Endothelial cell of hepatic sinusoid (primary cell): ENCODE results near the gene PHF21B.
"Not testable (repeated sequence)": the region's sequence is repeated elsewhere in the genome, so short reads cannot be mapped to it uniquely, and the experiment has no call there.

Source experiments
- in situ Hi-C: cut with HindIII; loops from 2 replicates; pipeline ENCODE4 v1.10.0; 2017; ENCODE audit warnings: low sequenced_read_pairs

Gene PHF21B

DNA sequence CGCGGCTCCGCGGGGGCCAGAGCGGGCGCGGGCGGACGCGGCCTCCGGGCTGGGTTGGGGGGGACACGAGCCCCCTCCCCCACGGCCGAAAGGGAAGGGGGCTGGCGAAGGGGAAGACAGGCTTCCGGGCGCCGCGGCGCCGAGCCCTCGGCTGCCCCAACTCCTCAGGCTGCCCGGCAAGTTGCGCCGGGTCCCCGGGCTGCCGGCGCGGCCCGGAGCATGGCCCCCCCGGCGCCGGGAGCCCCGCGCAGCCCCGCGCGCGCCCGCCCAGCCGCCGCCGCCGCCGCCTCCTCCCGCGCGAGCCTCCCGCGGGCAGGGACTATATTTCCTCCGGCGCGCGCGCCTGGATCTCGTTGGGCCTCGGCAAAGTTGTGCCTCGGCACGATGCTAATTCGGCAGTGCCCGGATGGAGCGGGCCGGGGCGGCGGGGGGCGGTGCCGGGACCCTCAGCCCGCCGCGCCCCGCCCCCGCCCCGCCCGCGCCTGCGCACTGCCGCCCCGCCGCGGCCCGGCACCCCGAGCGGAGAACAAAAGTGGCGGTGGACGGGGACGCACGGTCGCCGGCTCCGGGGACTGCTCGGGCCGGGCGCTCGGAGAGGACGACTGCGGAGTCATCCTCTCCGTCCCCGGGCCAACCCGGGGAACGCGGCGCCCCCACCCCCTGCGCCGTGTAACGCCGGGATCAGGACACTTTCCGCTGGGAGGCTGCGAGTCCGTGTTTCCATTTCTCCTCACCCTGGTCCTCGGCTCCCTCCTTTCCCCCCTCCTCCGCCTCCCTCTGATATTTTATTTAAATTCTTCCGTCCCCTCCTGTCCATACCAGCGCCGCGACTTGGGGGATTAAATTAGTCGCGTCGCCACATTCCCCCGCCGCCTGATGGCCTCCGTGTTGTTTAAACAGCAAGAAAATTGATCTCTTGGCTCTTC is at the start of gene PHF21B:
TSS of gene PHF21B (minus strand) at position 400 of the 926 bp plus-strand sequence. CDS start 456 bp downstream, outside the sequence.
- in situ Hi-C loops, result no loop called here

DNA sequence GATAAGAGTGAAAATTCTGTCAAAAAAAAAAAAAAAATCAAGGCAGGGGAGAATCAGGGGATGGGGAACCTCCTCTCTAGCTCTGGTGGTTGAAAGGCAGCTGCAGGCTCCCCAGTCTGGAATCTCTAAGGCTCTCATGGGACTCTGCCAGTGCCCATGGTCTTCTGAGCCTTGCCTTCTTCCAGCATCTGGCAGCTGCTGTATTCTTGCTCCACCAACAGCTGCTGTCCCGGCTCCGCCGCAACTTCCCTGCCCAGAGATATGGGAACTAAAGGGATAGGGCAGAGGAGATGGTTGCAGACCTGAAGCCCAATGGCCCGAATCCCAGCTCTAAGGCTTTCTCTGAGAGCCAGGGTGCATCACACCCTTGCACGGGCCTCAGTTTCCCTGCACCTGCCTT is 49.5 kb upstream of the PHF21B start:
- in situ Hi-C loops, result no loop called here

DNA sequence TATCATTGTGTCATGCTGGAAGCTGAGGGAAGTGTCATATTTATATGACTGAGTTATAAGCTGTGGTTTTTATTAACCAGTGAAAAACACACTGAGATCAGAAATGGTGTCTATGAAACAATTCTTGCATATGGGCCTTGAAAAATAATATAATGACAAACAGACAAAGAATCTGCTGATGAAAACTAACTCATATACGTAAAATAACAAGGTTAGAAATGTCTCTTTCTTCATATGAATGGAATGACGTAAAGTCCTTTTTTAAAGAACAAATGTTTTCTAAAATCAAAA is 48.8 kb upstream of the PHF21B start:
- in situ Hi-C loops, result no loop called here

DNA sequence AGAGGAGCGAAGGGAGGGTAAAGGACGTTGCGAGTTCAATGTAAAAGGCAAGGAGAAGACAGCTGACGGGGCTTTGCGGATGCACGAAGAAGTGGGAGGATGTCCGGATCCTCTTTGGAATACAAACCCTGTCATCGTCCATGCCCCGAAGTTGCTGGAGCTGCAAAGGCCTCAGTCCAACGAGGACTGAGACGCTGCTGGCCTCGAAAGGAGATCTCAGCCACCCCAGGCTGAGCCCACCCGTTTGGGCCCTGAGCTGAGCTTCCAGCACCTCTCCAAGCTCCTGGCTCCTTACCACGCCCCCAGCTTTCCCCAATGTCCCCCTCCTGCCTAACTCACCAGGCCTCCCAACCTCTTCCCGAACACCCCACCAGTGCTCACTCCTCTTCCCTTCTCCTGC is 46.1 kb upstream of the PHF21B start:
- in situ Hi-C loops, result no loop called here

DNA sequence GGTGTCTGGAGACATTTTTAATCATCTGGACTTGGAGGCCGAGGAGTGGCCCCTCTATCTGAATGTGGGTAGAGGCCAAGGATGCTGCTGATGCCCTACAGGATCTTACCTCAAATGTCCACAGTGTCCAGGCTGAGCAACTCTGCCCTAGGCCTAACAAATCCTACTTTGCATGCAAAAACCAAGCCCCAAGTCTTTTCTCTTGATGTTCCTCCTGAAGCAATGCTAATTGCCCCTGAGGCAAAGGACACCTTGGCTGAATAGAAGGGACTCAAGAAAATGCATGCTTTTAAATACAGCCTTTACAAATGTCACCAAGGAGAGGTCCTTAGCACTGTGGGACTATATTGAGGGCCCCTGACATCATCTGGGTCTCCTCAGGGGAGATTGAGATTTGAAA is 43.8 kb upstream of the PHF21B start:
- in situ Hi-C loops, result no loop called here

DNA sequence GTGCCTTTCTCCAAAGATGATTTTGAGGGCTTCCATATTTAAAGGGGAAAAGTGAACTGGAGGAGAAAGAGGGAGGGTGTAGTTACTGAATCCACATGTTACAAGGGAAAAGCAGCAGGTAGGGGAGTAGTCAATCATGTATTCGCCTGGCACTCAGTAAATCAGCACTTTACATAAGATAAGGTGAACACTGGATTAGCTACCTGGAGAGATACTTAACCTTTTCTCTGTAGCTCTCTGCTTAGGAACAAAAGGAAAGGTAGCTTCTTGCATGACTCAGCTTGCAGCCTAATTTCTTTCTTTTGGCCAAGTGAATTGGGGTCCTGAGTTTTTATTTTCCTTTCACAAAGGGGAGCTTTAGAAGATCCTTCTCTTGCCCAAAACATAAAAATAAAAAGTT is 43.3 kb upstream of the PHF21B start:
- in situ Hi-C loops, result no loop called here

DNA sequence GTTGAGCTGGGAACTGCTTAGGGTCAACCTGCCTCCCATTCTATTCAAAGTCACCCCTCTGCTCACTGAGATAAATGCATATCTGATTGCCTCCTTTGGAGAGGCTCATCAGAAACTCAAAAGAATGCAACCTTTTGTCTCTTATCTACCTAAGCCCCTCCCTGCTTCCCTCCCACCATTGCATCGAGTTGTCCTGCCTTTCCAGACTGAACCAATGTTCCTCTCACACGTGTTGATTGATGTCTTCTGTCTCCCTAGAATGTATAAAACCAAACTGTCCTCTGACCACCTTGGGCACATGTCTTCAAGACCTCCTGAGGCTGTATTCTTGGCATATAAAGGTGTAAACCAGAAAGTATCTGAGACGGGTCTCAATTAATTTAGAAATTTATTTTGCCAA is 42.9 kb upstream of the PHF21B start:
- in situ Hi-C loops, result not testable (repeated sequence)

DNA sequence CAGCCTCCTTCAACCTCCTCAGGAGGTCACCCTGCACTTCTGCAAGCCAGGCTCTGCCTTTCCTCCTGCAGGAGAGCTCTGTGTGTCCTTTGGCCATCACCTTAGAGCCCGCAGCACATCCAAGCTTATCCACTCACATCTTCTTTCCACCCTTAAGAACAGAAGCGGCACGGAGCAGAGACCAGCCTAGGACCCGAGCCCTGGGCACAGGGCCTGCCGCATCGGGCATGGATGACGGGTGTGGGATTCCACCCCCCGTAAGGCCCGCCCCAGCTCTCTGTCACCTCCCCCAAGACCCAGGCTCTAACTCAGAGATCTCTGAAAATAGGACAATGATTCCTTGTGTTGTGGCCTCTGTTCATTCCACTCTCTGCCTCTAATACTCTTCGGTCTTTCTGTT is 42.1 kb upstream of the PHF21B start:
- in situ Hi-C loops, result no loop called here

DNA sequence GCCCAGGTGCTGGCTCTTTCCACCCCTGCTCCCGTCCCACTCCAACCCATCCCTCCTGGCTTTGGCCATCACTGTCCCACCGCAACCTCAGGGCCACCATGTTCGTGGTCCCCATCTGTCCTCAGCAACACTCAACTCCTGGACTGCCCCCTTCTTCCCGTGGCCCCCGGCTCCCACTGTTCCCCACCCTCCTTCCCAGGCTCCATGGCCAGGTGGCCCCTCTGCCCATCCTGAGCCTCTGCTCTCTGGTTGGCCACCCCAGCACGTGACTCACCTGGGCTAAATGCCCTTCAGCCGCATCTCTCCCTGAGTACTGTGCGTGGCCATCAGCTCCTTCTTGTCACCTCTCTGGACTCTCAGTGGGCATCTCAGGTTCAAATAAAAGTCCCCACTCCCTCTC is 41.6 kb upstream of the PHF21B start:
- in situ Hi-C loops, result no loop called here

DNA sequence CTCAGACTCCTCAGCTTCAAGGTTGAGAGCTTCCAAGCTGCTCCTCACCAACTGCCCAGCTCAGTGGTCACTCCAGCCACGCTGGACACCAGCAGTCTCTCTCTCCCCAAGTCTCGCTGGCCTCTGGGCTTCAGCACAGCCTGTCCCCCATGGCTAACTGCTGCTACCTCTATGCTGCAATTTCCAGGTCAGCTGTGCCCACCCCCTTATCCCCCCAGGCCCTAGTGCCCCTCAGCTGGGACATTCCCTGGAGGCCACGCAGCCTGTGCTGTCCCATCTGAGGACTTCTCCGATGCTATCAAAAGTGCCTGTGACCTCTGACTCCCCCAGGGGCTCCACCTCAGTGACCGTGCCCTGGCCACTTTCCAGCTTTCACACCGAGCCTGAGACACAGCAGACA is 37.5 kb upstream of the PHF21B start:
- in situ Hi-C loops, result loop anchor here (5.0 kb wide), 1 partner anchor 45 kb away; no protein-coding TSS in a partner anchor

DNA sequence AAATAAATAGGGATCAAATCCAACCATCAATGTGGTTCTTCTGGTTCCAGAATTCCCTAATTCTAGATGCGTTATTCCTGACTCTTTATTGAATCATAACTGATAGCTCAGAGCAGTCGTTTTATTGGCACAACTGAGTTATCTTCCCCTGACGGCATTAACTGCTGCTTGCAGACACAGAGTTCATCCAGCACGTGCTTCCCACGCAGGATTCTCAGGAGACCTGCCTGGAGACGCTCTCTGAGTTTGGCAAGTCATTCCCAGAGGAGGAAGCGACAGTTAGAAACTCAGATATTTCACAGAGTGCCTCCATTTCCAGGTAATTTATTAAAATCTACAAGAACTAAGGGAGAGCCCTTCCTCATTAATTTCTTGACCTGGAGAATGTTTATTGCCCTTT is 35.4 kb upstream of the PHF21B start:
- in situ Hi-C loops, result loop anchor here (5.0 kb wide), 1 partner anchor 47 kb away; no protein-coding TSS in a partner anchor

DNA sequence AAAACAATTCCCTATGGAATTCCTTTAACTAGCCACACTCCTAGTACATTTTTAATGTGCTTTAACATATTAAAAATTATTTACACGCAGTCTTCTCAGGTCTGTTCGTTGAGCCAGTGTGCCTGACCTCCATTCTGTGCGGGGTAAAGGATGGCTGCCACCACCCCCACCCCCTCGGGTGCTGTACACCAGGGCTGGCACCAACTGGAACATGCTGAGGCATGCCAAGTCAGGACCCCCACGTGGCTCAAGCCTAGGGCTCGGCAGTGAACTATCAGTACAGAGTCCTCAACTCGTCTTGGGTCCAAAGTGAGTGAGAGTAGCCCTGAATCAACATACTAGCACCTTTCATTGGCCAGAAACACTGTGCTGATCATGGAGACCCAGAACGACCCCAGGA is 32.5 kb upstream of the PHF21B start:
- in situ Hi-C loops, result no loop called here

DNA sequence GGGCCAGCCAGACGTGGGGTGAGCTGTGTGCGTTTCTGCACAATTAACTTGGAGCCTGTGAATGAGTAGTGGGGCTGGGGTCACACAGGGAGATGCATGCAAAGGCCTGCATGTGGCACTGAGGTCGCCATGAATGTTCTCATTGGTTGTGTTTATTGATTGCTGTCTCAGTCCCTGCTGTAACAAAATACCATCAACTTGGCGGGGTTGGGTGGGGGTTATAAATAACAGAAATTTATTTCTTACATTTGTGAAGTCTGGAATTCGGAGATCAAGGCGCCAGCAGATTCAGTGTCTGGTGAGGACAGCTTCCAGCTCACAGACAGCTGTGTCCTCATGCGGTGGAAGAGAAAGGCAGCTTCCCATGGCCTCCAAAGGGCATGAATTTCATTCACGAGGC is 29.3 kb upstream of the PHF21B start:
- in situ Hi-C loops, result no loop called here

DNA sequence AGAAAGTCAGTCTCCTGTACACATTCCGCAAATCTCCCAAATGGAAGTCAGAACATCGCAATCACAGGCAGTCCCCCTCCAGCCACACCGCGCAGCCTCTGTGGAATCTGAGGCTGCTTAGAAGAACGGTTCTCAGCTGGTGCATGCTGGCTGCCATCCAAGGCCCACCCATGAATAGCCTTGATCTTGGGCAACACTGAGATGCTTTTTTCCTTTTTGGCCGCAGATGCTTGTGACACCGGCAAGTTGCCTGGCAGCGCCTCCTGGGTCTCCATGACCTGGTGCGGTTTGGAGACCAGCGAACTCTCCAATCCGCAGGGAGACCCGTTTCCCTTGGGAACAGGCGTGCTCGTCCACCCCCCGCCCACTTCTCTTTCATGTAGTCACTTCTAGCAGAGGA is 26.3 kb upstream of the PHF21B start:
- in situ Hi-C loops, result no loop called here

DNA sequence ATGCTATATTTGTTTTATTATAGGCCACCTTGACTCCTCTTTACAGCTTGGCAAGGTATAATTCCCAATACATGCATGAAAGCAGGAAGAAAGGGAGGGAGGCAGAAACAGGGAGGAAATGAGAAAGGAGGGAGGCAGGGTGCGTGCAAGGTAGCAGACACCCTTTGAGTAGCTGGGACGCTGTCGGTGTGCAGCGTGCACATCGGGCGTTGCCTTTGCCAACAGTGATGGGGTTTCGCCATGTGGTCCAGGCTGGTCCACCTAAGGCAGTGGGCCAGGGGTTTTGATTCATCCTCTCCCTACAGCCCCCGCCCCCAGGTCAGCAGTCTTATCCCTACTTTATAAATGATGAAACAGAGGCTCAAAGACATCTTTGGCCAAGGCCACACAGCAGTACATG is 25.0 kb upstream of the PHF21B start:
- in situ Hi-C loops, result no loop called here

DNA sequence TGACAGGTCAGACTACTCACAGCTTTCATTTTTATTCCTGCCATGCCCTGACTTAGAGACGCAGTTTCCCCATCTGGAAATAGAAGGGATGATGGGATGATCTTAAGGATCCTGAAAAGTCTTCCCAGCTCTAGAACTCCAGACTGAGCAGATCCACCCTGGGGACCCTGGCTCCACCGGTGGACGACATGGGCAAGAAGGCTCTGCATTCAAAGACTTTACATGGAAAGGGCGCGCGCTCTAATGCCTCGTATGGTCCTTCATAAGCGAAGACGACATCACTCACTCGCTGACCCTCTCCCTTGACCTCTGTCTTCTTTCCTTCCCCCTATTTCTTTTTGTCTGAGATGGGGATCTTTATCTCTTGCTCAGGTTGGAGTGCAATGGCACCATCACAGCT is 24.4 kb upstream of the PHF21B start:
- in situ Hi-C loops, result no loop called here

DNA sequence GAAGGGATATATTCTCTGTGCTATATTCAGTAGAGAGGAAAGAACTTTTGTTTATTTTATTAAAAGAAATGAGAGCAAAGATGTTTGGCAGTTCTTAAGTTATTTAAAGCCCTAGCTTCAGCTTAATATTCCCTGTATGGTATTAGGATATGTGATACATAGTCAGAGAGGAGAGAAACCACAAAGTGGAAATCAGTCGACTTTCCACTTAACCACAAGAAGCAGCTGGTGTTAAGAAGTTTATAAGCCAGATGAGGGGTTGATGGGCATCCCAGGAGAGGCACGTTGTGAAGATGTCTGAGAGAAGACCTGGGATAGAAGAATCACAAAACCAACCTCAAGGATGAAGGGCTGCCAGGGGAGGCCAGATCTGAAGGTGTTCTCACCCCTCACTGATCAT is 23.3 kb upstream of the PHF21B start:
- in situ Hi-C loops, result no loop called here

DNA sequence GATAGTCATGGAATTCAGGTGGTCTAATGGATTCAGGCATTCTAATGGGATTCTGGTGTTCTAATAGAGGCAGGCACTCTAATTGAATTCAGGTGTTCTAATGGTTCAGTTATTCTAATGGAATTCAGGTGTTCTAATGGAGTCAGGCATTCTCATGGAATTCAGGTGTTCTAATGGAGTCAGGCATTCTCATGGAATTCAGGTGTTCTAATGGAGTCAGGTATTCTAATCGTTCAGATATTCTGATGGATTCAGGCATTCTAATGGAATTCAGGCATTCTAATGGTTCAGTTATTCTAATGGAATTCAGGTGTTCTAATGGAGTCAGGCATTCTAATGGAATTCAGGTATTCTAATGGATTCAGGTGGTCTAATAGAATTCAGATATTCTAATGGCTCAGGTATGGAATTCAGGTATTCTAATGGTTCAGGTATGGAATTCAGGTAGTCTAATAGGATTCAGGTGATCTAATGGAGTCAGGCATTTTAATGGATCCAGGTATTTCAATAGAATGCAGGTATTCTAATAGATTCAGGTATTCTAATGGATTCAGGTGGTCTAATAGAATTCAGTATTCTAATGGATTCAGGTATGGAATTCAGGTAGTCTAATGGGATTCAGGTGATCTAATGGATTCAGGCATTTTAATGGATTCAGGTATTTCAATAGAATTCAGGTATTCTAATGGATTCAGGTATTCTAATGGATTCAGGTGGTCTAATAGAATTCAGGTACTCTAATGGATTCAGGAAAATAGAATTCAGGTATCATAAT is 22.0 kb upstream of the PHF21B start:
- in situ Hi-C loops, result no loop called here

DNA sequence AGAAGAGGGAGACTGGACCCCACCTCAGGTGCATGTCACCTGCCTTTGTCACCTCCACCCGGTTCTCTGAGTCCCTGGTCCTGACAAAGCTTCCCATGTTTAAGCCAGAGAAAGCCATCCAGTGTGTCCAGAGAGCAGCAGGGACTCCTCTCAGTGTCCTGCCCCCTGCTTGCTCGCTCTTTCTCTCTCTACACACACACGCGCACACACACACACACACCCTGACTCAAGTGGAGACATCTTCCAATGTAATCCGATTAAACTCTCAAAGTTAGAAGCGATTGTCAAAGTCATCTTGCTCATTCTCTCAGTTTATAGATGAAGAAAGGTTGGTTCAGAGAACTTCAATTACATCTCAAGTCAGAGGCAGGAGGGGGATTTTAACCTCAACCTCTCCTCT is 19.7 kb upstream of the PHF21B start:
- in situ Hi-C loops, result no loop called here

DNA sequence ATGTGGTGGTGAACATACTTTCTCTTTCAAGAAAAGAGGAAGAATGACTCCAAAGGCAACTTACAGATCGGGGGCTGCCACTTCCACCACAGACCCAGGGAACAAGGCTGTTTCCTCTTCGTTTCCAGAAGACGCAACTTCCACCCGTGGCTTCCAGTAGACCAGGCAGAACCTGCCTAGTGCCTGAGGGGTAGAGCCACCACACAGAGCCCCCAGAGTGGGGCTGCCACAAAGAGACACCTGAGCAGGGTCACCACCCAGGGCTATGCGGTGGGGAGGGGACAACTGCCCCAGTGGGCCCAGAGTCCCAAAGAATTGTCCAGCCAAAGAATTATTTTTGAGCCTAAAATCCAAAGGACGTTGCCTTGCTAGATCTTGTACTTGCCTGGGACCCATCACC is 16.7 kb upstream of the PHF21B start:
- in situ Hi-C loops, result no loop called here

DNA sequence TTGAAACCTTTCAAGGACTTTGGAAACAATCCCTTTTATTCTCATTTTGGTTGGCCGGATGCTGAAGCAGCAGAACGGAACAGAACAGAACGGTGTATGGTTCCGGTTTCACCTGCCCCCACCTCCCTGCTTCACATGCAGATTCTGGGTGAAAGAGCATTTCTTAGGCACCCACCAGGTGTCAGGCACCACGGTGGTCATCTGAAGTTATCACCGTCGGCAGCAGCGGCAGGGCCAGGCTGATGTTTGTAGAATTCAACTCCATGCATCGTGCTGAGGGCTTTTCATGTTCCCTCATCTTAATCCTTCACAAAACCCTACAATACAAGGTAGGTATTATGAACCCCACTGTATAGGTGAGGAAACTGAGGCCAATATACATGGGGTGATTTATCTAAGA is 13.6 kb upstream of the PHF21B start:
- in situ Hi-C loops, result no loop called here
